Epidermal melanocyte (primary cell): ENCODE results near the gene RPS6KB1.
"Not testable (repeated sequence)": the region's sequence is repeated elsewhere in the genome, so short reads cannot be mapped to it uniquely, and the experiment has no call there.

Source experiments
- DNase-seq: peaks from one replicate; pipeline ENCODE4 v3.0.0; 2011; ENCODE audit warnings: low spot score; ENCODE audit not compliant: insufficient read length

Gene RPS6KB1

DNA sequence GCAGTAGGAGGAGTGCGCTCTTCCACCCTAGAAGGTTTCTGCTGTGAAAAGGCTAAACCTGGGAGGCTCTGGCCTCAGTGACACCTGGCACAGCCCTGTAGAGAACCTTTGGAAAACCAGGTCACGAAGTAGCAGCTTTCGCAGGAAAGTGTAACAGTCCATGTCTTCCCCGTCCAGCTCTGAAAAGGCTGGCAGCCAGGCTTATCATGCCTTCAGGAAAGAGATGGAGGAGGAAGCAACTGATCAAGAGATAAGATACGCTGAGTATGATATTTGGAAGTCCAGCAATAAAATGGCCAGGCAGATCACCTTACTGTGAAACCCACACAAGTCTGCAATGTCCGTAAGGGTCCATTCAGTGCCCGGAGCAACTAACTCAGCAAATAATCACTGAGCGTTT, 22.4 kb upstream of the RPS6KB1 start:
- DNase-seq, result no peak

DNA sequence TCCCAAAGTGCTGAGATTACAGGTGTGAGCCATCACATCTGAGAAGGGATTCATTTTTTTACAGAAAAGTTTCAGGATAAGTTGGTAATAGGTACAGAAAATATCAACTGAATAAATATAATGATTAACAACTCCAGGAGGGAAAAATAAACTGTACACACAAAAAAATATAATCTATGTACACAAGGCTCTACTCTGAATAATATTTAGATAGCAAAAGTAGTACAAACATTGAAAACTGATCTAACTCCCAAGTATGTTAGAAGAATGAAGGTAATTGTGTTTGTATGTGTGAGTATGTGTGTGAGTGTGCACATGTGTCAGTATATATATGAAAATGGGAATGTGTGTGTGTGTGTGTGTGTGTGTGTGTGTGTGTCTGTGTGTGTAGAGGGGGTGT, 20.6 kb upstream of the RPS6KB1 start:
- DNase-seq, result no peak

DNA sequence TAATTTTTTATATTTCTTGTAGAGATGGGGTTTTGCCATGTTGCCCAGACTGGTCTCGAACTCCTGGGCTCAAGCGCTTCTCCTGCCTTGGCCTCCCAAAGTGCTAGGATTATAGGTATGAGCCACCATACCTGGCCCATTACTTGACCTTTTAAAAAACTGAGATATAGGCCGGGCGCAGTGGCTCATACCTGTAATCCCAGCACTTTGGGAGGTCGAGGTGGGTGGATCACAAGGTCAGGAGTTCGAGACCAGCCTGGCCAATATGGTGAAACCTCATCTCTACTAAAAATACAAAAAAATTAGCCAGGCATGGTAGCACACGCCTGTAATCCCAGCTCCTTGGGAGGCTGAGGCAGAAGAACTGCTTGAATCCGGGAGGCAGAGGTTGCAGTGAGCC, 19.5 kb upstream of the RPS6KB1 start:
- not testable (repeated sequence) for DNase-seq

DNA sequence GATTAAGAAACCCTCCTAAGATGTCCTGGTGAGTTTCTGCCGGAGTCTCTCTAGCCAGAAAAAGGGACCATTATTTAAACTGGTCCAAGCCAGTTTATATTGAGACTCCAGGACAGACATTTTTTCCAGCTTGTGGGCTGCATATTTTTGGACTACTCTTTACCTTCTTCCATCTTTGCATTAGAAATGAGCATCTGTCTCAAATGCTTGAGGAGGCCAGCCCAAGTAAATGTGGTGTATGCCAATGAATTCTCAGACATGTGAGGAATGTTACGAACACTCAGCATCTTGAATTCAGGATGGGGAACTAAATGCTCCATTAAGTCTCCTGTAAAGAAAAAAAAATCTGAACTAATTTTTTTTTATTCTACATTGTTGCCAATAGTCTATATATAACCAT, 18.5 kb upstream of the RPS6KB1 start:
- DNase-seq, result no peak

DNA sequence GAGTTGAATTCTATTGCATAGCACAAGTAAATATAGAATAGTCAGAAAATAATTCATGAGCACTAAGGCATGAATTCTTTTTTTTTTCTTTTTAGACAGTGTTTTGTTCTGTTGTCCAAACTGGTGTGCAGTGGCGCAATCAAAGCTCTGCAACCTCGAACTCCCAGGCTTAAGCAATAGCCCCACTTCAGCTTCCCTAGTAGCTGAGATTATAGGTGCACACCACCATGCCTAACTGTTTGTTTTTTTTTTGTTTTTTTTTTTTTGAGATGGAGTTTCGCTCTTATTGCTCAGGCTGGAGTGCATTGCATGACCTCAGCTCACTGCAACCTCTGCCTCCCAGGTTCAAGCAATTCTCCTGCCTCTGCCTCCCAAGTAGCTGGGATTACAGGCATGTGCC, 16.8 kb upstream of the RPS6KB1 start:
- DNase-seq, result no peak

DNA sequence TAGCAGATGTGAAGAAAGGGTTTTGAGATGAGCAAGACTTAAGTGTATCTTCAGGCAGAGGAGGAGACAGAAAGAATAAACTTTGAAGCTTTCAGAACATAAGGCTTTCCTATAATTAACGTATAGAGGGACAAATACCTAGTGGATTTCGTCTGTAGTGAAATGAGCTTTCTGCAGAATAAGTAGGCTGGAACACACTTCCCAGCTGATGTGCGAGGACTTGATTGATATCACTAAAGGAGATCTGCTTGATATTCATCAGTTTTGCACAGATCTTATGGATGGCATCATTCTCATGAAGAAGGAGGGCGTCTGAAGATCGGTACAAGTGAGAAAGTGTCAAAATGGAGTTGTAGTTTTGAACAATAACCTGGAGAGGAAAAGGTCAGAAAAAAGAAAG, 15.0 kb upstream of the RPS6KB1 start:
- DNase-seq, result no peak

DNA sequence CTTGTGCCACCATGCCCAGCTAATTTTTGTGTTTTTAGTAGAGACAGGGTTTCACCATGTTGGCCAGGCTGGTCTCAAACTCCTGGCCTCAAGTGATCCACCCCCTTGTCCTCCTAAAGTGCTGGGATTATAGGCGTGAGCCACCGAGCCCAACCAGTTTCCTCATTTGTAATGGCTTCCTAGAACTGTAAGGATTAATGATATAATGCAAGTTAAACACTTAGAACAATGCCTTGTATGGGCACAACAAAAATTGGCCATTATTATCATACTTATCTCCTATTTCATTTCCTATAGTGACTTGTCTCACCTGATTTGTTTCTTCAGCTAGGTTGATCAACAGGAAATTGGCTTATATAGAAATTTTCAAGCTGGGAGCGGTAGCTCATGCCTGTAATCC, 14.3 kb upstream of the RPS6KB1 start:
- DNase-seq, result no peak

DNA sequence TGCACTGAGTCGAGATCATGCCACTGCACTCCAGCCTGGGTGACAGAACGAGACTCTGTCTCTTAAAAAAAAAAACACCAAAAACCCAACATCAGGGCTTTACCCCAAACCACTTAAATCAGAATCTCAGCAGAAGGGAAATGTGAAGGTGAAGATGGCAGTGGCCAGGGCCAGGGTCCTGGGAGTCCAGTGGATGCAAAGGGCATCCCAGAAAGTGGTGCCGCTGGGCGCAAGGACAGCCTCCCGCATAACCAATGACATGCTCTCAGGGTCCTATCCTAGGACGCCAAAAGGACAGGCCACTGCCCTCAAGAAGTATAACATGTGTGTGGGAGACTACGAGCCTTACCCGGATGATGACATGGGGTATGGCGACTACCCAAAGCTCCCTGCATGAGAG, 8.1 kb upstream of the RPS6KB1 start:
- DNase-seq, result no peak

DNA sequence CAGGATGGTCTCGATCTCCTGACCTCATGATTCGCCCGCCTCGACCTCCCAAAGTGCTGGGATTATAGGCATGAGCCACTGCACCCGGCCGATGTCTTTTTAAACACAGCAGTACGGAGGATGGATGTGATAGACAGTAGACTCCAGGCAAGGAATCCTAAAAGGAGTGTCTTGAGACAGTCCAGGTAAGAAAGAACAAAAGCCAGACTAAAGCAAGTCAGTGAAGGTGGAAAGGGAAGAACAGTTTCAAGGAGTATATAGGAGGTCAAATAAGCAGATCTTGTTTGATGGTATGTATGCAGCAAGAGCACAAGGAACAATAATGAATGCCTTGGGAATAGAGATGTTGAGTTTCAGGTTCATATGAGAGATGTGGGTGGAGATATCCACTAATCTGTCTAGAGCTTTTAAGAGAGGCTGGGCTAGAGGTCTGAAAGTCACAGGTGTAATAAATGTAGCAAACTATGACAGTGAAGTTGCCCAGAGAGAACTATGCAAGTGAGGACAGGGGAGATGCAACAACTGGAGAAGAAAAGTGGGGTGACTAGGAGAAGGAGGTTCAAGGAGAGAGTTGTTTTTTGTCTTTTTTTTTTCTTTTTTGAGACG, 4.7 kb upstream of the RPS6KB1 start:
- DNase-seq, result no peak

DNA sequence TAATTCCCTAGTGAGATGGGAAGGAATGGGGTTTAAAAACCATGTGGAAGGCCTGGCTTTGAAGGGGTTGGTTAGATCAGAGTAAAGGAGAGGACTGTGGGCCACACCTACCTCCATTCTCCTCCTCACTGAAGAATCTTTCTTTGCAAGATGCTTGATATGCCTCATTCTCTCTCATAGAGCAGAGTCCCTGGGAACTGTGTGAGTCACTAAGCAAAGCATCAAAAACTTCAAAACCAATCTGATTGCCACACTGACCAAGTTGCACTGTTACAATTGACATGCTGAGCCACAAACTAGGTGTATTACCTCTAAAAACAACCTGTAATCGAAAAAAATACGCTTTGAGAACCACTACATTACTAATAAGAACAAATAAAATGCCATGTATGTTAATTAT, 2.2 kb upstream of the RPS6KB1 start:
- DNase-seq, result no peak

DNA sequence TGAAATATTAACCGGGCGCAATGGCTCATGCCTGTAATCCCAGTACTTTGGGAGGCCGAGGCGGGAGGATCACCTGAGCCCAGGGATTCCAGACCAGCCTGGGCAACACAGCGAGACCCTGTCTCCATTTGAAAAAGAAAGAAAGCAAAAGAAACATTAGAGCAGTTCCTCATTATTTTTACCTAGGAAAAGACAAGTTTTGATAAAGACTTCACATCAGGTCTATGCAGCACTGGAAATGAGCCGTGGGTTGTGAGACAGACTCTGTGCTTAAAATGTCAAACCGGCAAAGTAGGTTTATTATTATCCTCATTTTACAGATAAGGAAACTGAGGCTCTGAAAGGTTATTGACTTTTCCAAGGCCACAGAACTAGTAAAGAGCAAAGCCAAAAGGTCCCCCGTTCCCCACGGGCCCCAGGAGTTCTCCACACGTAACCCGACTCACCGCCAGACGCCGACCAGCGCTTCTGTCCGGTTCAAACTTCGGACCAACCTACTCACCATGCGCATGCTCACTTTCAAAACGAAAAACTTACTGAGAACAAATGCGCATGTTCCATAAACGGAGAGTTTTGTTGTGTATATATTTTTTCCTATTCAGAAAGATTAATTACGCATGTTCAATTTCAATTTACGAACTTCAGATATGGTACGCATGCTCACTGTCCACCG, 534 bp upstream of the RPS6KB1 start:
- DNase-seq, result peak; percentile 92

DNA sequence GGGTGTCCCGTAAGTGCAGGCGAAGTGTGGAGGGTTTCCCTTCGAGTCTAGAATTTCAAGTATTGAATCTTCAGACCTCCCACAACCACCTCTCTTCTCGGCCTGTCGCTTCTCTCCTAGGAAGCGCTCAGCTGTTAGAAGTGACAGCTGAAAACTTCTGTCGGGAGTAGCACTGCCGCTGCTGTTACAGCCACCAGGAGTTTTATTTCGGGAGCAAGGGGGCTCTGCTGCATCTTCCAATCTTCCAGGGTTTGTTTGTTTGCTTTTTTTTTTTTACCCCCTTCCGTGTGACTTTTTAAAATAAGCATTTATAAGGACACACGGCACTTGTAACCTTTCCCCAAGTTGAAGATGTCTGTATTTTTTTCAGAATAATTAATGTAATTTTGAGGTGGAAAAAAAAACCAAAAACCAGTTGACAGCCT, 767 bp downstream of the RPS6KB1 start:
- no peak for DNase-seq

DNA sequence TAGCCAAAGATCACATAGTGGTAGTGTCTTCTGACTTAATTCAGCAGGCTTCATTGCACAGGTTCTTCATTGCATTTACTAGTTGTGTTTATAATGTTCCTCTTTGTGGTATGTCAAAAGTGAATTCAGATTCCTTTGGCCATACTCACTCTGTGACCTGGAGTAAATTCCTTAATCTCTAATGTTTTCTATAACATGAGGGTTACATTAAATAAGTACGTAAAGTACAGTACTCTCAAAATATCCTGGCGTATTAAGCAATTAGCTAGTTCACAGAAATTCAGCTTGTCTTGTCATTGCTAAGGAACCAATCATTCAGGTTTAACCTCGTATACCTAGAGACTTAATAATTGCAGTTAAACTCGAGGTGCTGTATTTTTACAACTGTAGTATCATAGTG, 4.2 kb downstream of the RPS6KB1 start:
- no peak for DNase-seq

DNA sequence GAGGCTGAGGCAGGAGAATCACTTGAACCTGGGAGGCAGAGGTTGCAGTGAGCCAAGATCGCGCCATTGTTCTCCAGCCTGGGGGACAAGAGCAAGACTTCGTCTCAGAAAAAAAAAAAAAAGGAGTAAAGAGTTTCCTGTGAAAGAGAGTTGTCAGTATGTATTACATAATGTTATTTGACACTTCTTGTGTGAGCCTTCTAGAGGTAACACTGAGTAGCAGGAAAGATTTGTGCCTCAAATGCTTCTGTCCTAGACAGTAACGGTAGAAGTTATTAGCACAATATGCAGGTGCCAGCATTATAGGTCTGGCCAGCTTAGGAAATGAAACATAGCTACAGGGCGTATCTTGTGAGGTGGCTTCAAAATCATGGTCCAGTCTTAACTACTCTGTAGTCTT, 6.2 kb downstream of the RPS6KB1 start:
- DNase-seq, result no peak

DNA sequence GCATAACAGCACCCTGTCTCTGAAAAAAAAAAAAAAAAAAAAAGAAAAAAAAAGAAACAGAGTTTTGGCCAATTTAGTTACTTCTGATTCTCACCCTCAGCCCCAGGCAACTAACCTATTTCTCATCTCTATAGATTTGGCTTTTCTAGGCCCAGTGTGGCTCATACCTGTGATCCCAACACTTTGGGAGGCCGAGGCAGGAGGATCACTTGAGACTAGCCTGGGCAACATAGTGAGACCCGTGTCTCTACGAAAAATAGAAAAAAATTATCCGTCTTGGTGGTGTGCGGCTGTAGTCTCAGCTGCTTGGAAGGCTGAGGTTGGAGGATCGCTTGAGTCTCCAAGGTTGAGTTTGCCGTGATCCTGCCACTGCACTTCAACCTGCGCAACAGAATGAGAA, 8.7 kb downstream of the RPS6KB1 start:
- DNase-seq, result no peak

DNA sequence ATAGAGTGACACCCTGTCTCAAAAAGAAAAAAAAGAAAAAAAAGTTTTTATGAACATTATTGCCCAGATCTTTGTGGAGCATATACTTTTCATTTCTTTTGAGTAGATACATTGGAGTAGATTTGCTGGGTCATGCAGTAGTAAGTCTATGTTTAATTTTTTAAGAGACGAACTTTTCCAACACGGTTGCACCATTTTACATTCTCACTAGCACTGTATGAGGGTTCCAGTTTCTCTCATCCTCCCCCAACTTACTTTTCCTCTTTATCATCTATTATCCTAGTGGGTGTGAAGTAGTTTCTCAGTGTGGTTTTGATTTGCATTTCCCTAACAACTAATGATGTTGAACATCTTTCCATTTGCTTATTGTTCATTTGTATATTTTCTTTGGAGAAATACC, 10.5 kb downstream of the RPS6KB1 start:
- no peak for DNase-seq

DNA sequence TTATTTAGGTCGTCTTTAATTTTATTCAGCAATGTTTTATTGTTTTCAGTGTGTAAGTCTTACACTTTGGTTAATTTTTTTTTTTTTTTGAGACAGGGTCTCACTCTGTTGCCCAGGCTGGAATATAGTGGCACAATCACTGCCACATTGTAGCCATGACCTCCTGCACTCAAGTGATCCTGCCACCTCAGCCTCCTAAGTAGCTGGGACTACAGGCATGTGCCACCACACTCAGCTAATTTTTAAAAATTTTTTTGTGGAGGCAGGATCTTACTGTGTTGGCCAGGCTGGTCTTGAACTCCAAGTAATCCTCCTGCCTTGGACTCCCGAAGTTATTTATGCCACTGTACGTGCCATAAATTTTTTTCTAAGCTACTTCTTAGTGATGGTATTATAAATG, 14.5 kb downstream of the RPS6KB1 start:
- no peak for DNase-seq

DNA sequence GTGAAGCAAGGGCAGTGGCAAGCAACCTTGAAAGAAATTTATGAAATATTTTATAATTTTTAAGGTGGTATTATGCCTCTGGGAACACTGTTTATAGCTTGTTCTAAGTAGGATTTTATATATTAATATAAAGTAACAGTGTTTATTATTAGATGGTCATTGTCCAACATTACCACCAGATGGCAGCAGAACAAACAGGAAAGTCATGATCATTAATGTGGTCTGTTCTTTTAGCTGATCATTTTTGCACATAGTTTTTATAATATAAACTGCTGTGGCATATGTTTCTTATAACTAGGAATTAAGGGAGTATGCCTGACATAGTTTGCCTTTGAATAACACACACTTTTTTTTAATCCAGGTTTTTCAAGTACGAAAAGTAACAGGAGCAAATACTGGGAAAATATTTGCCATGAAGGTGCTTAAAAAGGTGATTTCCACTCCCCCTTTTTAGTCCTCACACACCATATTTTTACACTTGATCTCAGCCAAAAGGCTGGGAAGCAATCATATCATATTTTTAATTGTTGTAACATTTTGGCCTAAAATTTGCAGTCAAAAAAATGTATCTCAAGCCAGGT, 21.4 kb downstream of the RPS6KB1 start:
- DNase-seq, result peak; percentile 56

DNA sequence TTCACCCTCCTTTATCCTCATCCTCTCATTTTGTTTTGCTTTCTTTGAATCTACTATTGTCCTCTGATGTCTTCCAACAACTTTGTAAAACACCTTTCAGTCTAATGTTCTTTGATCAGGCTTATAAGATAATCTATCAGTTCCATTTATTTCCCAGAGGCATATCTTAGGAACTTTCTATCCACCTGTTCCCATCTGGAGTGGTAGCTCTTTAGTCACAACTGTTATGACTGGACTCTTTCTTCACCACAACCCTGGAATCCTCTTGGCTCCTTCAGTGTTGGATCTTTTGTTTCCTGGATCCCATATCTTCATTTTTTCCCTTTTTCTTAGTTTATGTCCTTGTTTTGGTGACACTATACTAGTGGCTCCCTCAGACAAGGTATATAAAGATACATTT, 23.5 kb downstream of the RPS6KB1 start:
- no peak for DNase-seq

DNA sequence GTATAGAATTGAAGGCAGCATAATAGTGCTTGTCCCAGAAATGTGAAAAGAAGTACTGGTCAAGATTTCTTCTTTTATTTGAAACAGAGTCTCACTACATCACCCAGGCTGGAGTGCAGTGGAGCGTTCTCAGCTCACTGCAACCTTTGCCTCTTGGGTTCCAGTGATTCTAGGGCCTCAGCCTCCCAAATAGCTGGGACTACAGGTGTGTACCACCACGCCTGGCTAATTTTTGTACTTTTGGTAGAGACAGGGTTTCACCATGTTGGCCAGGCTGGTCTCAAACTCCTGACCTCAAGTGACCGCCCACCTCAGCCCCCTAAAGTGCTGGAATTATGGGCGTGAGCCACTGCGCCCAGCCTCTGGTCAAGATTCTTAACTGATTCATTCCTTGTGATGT, 27.7 kb downstream of the RPS6KB1 start:
- DNase-seq, result not testable (repeated sequence)

DNA sequence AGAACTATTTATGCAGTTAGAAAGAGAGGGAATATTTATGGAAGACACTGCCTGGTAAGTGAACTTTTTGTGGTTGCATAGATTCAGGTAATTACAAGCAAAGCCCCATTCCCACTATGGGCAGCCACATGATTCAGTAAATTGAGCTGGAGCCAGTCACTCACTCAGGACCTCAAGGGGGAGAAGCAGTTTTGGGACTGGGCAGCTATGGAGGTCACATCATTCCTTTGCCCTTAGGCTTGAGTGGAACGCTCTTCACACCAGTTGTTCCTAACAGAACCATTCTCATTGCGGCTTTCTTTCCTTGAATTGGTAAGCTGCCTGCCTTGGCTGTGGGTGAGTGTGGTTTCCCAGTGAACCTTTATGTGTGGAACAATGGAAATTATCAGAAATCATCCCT, 37.2 kb downstream of the RPS6KB1 start:
- DNase-seq, result not testable (repeated sequence)

DNA sequence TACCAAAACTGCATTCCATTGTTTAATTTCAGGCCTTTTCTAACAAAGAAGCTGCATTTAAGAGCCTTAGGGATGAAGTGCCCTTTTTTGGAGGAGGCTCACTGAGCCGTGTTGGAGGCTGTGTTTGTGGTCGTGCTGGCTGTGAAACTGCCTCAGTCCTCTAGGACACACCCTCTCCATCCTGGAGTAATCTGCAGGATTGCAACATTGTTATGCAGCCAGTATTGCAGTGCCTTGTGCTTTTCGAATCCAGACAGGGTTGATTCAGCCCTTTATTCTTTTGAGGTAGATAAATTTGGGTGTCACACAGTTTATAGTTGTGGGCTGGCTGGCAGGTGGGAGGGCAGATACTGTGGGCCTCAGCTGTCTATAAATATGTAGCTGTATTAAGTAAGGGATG, 37.8 kb downstream of the RPS6KB1 start:
- DNase-seq, result not testable (repeated sequence)

DNA sequence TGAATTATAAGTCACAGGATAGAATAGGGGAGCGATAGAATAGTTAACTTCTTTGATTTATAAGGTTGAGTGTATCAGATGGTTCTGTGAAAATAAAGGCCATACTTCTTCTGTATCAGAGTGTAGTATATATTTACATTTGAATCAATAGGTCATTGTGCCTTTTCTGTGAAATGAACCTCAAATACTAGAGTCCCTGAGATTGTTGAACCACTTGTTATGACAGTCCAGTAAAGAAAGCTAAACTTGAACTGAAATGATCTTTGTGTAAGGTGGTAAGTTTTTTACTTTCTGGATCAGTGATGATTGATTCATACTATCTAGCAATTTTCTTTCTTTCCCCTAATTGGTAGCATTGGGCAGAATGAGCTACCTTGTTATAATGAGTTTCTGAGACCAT, 40.4 kb downstream of the RPS6KB1 start:
- DNase-seq, result not testable (repeated sequence)
